Loucy (cell line): ENCODE measurements around the gene VEPH1.

Source experiments
- H2AFZ ChIP-seq: fragments of 200-600 bp; sonication (generic); 2 replicates; pipeline ENCODE4 v1.6.0; 2016; ENCODE audit warnings: antibody characterized with exemption, mild to moderate bottlenecking, low read length, moderate library complexity
- H3F3A ChIP-seq: fragments of 200-600 bp; 2 replicates; pipeline ENCODE4 v1.6.0; 2016; ENCODE audit warnings: antibody characterized with exemption, low read depth, mild to moderate bottlenecking
- H3K27me3 ChIP-seq: fragments of 200-600 bp; sonication (generic); 2 replicates; pipeline ENCODE4 v1.6.1; 2014; ENCODE audit warnings: low read length, mild to moderate bottlenecking; ENCODE audit not compliant: insufficient read depth, poor library complexity, severe bottlenecking
- H3K36me3 ChIP-seq: fragments of 200-600 bp; sonication (generic); 2 replicates; pipeline ENCODE4 v1.6.1; 2016; ENCODE audit warnings: low read length; ENCODE audit not compliant: insufficient read depth
- H3K4me1 ChIP-seq: fragments of 200-600 bp; sonication (generic); 2 replicates; pipeline ENCODE4 v1.5.1; 2014; ENCODE audit warnings: low read length, mild to moderate bottlenecking; ENCODE audit not compliant: insufficient read depth, poor library complexity, severe bottlenecking
- H3K4me2 ChIP-seq: fragments of 200-600 bp; sonication (generic); 2 replicates; pipeline ENCODE4 v1.6.0; 2014; ENCODE audit warnings: antibody characterized with exemption, low read length, low read depth, mild to moderate bottlenecking; ENCODE audit not compliant: poor library complexity, severe bottlenecking
- H3K4me3 ChIP-seq: fragments of 200-600 bp; sonication (generic); 2 replicates; pipeline ENCODE4 v1.5.1; 2014; ENCODE audit warnings: low read length, mild to moderate bottlenecking, mixed read lengths; ENCODE audit not compliant: poor library complexity, severe bottlenecking
- H3K79me2 ChIP-seq: fragments of 200-600 bp; sonication (generic); 2 replicates; pipeline ENCODE4 v1.6.1; 2014; ENCODE audit warnings: low read length; ENCODE audit not compliant: insufficient read depth
- H3K9ac ChIP-seq: fragments of 200-600 bp; sonication (generic); 2 replicates; pipeline ENCODE4 v1.6.0; 2014; ENCODE audit warnings: mild to moderate bottlenecking, low read depth, low read length, moderate library complexity; ENCODE audit not compliant: poor library complexity, severe bottlenecking
- H3K9me2 ChIP-seq: fragments of 200-600 bp; sonication (generic); replicated peaks from 2 replicates; pipeline ENCODE4 v1.6.1; 2016; ENCODE audit warnings: low read depth, low read length, mixed read lengths
- H3K9me3 ChIP-seq: fragments of 200-600 bp; sonication (generic); 2 replicates; pipeline ENCODE4 v1.6.1; 2014; ENCODE audit warnings: mild to moderate bottlenecking, antibody characterized with exemption, low read length, low read depth; ENCODE audit not compliant: insufficient read depth
- H4K20me1 ChIP-seq: fragments of 200-600 bp; sonication (generic); 2 replicates; pipeline ENCODE4 v1.6.0; 2014; ENCODE audit warnings: antibody characterized with exemption, low read length, mild to moderate bottlenecking; ENCODE audit not compliant: insufficient read depth, poor library complexity, severe bottlenecking
- CTCF ChIP-seq: fragments of 200-600 bp; sonication (generic); conservative IDR thresholded peaks from 2 replicates; pipeline ENCODE4 v1.5.1; 2014; ENCODE audit warnings: mild to moderate bottlenecking, antibody characterized with exemption, low read length
- EZH2phosphoT487 ChIP-seq: fragments of 200-600 bp; IDR thresholded peaks from 2 replicates; pipeline ENCODE4 v1.6.1; 2018; ENCODE audit warnings: antibody characterized with exemption, mild to moderate bottlenecking, moderate library complexity, borderline replicate concordance

VEPH1 gene

GRCh38 chr3:157541506-157542236 is 38.5 kb upstream of the VEPH1 start:
- Histone ChIP-seq H3K4me3 (no peak overlapping the region), H3K27me3 (no peaks in the 10 kb centered on the region), H2AFZ (no peak overlapping the region)

GRCh38 chr3:157540656-157541055 is 37.4 kb upstream of the VEPH1 start:
- TF ChIP-seq EZH2phosphoT487 (no peak), CTCF (no peak)
- Histone ChIP-seq H4K20me1 (no peaks in the 10 kb centered on the region), H3K4me3 (no peak overlapping the region), H3K79me2 (no peaks in the 10 kb centered on the region), H3K4me2 (no peak overlapping the region), H3F3A (no peaks in the 10 kb centered on the region), H3K9me3 (no peaks in the 10 kb centered on the region), H3K36me3 (no peaks in the 10 kb centered on the region), H3K9me2 (no peaks in the 10 kb centered on the region), H3K4me1 (no peaks in the 10 kb centered on the region), H3K27me3 (no peaks in the 10 kb centered on the region), H3K9ac (no peak overlapping the region), H2AFZ (no peak overlapping the region)

More at GRCh38 chr3:157541506-157542236, 38.5 kb upstream of the VEPH1 start:
- H3K9me3 ChIP-seq: no peaks in the 10 kb centered on the region
- H4K20me1 ChIP-seq: no peaks in the 10 kb centered on the region
- no peaks in the 10 kb centered on the region for H3K36me3 ChIP-seq
- H3K79me2 ChIP-seq: no peaks in the 10 kb centered on the region
- H3K4me1 ChIP-seq: no peaks in the 10 kb centered on the region
- H3K9me2 ChIP-seq: no peaks in the 10 kb centered on the region
- H3K9ac ChIP-seq: no peak overlapping the region
- no peaks in the 10 kb centered on the region for H3F3A ChIP-seq
- no peak for TF ChIP-seq CTCF
- TF ChIP-seq EZH2phosphoT487: no peak
- H3K4me2 ChIP-seq: no peak overlapping the region

GRCh38 chr3:157535667-157536066 is 32.5 kb upstream of the VEPH1 start:
- no peaks in the 10 kb centered on the region for H3K9me3 ChIP-seq
- H4K20me1 ChIP-seq: no peaks in the 10 kb centered on the region
- no peak overlapping the region for H2AFZ ChIP-seq
- H3K4me3 ChIP-seq: no peak overlapping the region
- peaks cover 3% of the 10 kb centered on the region for H3K4me1 ChIP-seq
- no peaks in the 10 kb centered on the region for H3K79me2 ChIP-seq
- no peaks in the 10 kb centered on the region for H3F3A ChIP-seq
- TF ChIP-seq EZH2phosphoT487: no peak
- TF ChIP-seq CTCF: no peak
- H3K4me2 ChIP-seq: no peak overlapping the region
- H3K27me3 ChIP-seq: no peaks in the 10 kb centered on the region
- no peaks in the 10 kb centered on the region for H3K9me2 ChIP-seq
- no peak overlapping the region for H3K9ac ChIP-seq
- no peaks in the 10 kb centered on the region for H3K36me3 ChIP-seq
